GM19468 (cell line): Measurements from ENCODE around the gene OR1E1.
"Not testable (repeated sequence)": the region's sequence is repeated elsewhere in the genome, so short reads cannot be mapped to it uniquely, and the experiment has no call there.

ENCODE experiments used
- ATAC-seq: cut with Tn5 transposase; IDR thresholded peaks from one replicate; pipeline ENCODE4 v1.9.1; 2021; ENCODE audit warnings: mild to moderate bottlenecking, moderate library complexity, moderate number of reproducible peaks; ENCODE audit not compliant: unreplicated experiment; ENCODE audit errors: extremely low read depth

The OR1E1 gene, protein sequence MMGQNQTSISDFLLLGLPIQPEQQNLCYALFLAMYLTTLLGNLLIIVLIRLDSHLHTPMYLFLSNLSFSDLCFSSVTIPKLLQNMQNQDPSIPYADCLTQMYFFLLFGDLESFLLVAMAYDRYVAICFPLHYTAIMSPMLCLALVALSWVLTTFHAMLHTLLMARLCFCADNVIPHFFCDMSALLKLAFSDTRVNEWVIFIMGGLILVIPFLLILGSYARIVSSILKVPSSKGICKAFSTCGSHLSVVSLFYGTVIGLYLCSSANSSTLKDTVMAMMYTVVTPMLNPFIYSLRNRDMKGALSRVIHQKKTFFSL

DNA sequence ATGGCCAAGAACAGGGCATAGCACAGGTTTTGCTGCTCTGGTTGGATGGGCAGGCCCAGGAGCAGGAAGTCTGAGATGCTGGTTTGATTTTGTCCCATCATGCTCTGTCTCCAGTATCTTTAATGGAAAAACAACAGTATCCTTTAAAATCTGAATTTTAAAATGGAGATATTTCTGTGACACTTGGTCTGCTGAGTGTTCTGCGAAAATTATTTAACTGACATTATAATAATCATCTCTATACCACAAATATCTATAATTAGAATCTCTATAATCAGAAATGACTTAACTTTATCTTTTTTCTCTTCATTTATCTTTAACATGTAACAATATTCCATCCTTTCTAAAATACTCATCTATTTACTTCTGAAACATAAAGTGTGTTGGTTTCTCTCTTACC lies at the start of gene OR1E1:
TSS of gene OR1E1 (minus strand) at position 101 of the 400 bp plus-strand sequence. CDS start at position 101, 0 bp downstream.
- no peak for ATAC-seq

DNA sequence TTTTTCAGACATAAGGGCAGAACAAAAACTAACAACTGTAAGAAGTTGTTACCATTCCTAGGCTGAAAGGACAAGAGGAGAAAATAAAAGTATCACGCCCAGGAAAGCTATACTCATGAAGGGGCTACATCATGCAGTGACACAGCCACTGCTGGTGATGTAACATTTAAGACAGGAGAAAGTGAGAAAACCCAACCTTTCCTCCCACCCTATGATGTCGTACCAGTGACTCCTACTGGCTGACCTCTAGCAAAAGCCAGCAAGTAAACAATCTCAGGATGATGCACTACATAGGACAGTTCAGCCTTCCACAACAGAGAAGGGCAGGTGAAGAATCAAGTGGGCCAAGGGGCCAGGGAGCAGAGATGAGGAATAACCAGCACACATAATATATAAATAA lies 49.4 kb upstream of the OR1E1 start:
- no peak for ATAC-seq

DNA sequence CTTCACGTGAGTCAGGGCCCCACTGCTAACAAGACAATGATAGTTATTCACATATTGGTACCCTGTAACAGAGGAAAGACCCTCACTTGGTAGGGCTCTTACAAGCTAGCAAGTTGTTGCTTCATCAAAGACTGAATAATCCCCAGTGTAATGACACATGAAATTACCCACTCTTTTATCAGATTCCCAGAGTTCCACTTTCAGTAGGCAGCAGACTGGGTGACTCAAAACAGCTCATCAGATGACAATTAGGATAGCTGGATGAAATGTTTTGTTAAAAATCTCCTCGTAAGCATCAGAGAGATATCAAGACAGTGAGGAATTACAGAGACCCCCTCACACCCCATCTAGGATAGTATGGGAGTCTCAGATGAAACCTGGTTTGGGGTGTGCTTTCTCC lies 42.2 kb upstream of the OR1E1 start:
- ATAC-seq, result no peak

DNA sequence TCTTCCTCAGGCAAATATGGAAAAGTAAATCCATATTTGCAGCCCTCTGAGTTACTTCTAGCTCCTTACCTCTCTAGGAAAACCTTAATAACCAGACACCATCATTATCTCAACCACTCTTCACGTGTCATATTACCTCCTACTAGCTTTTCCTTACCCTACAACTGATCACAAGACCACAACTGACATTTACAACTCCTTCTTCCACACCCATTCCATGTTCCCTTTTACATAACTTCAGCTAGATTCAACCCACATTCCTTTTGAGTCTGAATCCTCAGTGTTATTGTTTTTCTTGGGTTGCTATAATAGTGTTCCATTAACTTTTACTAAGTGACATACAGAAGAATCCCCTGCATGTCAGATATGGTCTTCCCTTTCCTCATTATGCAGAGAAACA lies 40.2 kb upstream of the OR1E1 start:
- no peak for ATAC-seq

DNA sequence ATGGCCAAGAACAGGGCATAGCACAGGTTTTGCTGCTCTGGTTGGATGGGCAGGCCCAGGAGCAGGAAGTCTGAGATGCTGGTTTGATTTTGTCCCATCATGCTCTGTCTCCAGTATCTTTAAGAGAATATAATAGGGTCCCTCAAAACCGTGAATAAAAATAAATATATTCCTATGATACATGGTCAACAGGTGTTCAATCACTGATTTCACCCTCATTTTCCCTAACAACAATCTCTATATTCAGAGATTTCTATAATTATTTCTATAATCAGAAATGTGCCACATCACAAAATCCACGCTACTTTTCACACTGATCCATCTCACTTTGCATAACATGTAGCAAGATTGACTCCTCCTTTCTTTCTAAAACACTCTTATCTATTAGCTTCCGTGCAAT lies 35.5 kb upstream of the OR1E1 start, which contains the start of gene OR1E2:
TSS of gene OR1E2 (minus strand) at position 101 of the 400 bp plus-strand sequence. CDS start at position 101, 0 bp downstream.
- no peak for ATAC-seq

DNA sequence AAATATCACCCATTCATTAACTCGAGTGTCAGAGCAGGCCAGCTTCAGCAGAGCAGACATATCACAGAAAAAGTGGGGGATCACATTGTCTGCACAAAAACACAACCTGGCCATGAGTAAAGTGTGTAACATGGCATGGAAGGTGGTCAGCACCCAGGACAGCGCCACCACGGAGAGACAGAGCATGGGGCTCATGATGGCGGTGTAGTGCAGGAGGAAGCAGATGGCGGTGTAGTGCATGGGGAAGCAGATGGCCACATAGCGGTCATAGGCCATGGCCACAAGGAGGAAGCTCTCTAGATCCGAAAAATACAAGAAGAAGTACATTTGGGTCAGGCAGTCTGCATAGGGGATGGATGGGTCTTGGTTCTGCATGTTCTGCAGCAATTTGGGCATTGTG lies 35.0 kb upstream of the OR1E1 start:
- not testable (repeated sequence) for ATAC-seq

DNA sequence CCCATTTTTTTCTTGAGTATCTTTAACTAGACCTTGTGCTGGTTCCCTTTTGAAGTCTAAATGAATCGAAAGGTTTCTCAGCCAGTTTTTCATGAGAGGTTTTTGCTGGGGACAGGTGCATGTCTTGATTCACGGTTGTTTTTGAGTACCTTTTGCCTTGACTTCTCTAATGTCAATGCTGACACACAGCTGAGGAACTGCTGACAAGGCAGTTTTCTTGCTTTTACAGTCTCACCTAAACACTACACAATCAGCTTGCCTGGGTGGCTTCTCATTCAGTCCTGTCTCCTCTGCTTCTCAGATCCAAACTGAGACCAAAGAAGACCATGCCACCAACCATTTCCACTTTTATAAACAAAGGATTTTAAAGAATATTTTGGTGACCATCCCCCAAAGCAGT lies 20.0 kb upstream of the OR1E1 start:
- no peak for ATAC-seq

DNA sequence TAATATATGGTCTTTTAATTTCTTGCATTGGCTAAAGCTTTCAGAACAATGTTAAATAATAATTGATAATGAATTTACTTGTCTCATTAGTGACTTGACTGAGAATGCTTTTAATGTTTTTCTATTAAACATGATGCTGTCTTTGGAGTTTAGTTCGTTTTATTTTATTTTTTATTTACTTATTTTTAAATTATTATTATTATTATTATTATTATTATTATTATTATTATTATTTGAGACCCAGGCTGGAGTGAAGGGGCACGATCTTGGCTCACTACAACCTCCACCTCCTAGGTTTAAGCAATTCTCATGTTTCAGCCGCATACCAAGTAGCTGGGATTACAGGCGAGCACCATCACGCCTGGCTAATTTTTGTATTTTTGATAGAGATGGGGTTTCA lies 17.4 kb upstream of the OR1E1 start:
- ATAC-seq, result no peak

DNA sequence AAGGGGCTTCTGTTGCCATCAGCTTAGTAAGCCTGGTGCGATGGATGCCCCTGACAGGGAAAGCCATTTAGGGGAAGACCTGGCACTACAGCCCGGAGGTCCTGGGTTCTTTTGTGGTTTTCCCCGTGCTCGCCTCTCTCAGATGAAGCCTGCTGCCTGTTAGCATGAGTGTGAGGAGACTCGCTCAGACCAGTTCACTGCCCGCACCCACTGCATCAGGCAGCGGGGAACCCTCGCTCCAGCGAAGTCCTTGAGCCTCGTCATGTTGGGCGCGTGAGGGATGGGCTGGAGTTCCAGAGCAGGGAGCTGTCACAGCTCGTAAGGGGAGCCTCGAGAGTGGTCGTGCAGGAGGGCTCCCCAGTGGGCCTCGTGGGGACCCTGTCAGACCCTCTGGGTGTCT lies 14.0 kb upstream of the OR1E1 start:
- not testable (repeated sequence) for ATAC-seq

DNA sequence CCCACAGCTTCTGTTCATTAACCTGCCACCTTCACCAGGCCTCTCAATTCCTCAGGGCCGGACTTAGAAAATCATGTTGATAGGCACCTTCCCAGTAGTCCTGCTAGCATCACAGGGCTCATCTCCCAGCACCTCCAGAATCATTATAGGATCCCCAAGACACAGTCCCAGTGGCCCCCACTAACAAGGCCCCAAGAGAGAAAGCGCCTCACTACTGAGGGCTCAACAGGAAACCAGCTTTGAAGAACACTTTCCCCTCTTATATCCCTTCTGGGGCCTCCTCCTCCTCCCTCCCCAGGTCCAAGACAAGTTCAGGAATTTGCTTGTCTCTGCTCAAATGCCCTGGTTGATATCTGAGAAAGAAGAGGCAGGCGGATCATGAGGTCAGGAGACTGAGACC lies 12.9 kb upstream of the OR1E1 start, which contains the start of gene OR3A3:
TSS of gene OR3A3 (plus strand) at position 301 of the 400 bp plus-strand sequence.
- ATAC-seq, result no peak

DNA sequence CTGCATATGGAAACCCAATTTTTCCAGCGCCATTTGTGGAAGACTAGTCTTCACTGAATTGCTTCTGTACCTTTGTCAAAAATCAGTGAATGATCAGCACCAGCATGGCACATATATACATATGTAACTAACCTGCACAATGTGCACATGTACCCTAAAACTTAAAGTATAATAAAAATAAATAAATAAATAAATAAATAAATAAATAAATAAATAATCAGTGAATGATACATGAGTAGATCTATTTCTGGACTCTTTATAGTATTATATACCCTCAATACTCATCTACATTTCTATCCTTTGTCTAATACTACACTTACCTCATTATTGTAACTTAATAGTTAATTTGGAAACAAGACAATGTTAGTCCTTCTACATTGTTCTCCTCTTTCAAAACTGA lies 5.6 kb upstream of the OR1E1 start:
- ATAC-seq, result not testable (repeated sequence)

DNA sequence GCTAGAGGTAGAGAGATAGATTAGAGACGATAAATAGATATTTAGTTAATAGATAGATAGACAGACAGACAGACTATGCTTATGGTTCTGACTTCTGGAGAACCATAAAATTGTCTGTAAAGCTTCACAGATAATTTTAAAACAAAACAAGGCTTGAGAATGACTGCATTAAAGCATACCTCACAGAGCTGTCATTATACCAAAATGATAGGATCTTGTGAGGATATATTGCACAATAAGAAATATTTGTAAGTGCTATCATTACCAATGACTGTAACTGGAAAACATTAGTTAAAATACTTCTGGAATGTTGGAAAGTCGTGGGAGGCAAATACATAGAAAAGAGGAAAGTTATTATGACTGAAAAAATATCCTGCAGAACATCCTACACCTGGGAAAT lies 3.6 kb upstream of the OR1E1 start:
- no peak for ATAC-seq

DNA sequence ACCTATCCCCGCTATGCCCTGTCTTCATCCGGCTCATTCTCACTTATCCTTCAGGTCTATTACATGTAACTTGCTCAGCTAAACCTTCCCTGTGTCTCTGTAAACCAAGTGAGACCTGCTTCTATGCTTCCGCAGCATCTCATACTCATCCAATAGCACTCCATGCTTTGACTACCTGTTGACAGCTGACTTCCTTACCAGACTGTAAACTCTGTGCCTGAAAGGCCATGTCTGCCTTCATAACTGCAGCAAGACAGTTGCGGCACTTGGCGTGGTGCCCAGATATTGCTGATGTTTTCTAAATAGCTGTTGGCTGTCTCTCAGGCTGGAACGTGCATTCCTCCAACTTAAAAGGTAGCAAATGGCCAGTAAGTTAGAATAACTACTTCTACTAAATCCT lies 1.8 kb upstream of the OR1E1 start:
- ATAC-seq, result no peak

DNA sequence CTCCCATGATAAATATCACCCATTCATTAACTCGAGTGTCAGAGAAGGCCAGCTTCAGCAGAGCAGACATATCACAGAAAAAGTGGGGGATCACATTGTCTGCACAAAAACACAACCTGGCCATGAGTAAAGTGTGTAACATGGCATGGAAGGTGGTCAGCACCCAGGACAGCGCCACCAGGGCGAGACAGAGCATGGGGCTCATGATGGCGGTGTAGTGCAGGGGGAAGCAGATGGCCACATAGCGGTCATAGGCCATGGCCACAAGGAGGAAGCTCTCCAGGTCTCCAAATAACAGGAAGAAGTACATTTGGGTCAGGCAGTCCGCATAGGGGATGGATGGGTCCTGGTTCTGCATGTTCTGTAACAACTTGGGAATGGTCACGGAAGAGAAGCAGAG lies 409 bp downstream of the OR1E1 start:
- not testable (repeated sequence) for ATAC-seq

DNA sequence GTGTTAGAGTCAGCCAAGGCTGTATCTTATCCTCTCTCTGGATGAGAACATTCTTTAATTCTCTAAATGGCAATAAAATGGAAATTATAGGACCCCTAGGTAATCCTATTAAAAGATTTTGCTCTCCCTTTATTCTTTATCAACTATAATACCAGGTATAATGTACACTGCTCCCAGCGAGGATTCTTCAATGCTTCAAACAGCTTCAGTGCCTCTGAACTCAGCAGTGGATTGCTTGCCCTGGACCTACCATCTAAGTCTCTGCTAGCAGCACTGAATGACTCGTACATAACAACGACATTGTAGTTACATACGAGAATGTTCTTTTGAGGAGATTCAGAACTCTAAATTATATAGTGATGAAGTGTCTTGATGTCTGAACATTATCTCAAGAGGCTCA lies 8.4 kb downstream of the OR1E1 start:
- ATAC-seq, result no peak

DNA sequence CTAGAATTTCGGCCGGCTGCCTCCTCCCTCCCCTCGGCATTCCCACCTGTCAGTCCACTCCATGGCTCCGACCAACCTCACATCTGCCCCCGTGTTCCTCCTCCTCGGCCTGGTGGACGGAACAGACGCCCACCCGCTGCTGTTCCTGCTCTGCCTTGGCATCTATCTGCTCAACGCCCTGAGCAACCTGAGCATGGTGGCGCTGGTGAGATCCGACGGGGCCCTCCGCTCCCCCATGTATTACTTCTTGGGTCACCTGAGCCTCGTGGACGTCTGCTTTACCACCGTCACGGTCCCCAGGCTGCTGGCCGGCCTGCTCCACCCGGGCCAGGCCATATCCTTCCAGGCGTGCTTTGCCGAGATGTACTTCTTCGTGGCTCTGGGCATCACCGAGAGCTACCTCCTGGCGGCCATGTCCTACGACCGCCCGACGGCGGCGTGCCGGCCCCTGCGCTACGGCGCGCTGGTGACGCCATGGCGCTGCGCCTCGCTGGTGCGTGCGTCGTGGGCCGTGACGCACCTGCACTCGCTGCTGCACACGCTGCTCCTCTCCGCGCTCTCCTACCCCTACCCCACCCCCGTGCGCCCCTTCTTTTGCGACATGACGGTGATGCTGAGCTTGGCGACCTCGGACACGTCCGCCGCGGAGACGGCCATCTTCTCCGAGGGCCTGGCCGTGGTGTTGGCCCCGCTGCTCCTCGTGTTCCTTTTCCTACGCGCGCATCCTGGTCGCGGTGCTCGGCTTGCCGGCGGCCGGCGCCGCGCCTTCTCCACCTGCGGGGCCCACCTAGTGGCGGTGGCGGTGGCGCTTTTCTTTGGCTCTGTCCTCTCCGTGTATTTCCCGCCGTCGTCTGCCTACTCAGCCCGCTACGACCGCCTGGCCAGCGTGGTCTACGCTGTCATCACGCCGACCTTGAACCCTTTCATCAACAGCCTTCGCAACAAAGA lies 12.1 kb downstream of the OR1E1 start, which contains the start of gene OR3A2:
TSS of gene OR3A2 (minus strand) at position 440 of the 948 bp plus-strand sequence.
- ATAC-seq, result no peak

DNA sequence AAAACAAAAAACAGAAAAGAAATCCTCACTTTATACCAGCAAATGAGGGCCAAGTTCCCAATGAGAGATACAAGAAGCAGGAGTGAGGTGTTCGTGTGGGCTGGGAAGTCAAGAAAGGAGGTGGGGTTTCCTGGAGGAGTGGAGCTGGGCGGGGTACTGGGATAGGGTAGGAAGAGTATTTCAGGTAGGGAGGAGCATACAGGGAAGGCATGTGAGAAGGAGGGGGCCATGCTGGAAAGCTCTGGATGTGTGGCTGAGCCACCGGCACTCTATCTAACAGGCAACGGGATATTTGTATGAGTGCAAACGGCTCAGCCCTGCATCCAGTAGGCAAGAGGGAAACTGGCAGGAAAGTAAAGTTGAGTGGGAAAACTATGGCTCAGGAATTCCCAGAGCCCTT lies 16.3 kb downstream of the OR1E1 start:
- ATAC-seq, result no peak

DNA sequence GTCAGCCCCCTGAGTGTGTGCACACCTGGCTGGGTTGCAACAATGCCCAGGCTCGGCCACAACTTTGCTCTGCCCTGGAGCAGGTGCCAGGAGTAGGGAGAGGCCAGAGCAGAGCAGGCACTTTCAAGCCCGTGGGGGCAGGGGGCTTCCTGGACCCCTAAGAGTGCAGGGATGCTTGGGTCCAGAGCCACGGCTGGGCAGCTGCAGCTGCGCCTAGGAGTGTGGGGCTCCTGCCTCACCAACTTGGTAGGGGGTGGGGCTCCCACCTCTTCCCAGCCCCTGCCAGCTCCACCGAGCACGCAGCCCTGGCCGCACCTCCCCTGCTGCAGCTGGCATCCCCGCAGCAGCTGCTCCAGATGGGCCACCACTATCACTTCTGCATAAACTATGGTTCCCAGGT lies 19.9 kb downstream of the OR1E1 start:
- ATAC-seq, result no peak

DNA sequence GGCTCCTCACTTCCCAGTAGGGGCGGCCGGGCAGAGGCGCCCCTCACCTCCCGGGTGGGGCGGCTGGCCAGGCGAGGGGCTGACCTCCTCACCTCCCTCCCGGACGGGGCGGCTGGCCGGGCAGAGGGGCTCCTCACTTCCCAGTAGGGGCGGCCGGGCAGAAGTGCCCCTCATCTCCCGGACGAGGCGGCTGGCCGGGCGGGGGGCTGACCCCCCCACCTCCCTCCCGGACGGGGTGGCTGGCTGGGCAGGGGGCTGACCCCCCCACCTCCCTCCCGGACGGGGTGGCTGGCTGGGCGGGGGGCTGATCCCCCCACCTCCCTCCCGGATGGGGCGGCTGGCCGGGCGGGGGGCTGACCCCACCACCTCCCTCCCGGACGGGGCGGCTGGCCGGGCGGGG lies 27.0 kb downstream of the OR1E1 start:
- ATAC-seq, result not testable (repeated sequence)
